Nasal cavity respiratory epithelium epithelial cell of viscerocranial mucosa (primary cell): ENCODE measurements around the gene AKR1C8. TPM values are rescaled to one million over a fixed set of nuclear protein-coding genes. Genes with fewer than 3 reads are reported as not detected.

ENCODE experiments used
- total RNA-seq: library from RNA; depleted of rRNA; stranded (reverse); fragments of >200 nt; gene quantifications from 2 replicates; pipeline ENCODE4 v1.2.3, GENCODE V29; 2014

AKR1C8 gene
- total RNA-seq: not detected in 2 replicates

GRCh38 chr10:5184987-5185775 is at the start of gene AKR1C8:
TSS of gene AKR1C8 (minus strand) at chr10:5185150. CDS start at chr10:5185104, 46 bp downstream.

DNA sequence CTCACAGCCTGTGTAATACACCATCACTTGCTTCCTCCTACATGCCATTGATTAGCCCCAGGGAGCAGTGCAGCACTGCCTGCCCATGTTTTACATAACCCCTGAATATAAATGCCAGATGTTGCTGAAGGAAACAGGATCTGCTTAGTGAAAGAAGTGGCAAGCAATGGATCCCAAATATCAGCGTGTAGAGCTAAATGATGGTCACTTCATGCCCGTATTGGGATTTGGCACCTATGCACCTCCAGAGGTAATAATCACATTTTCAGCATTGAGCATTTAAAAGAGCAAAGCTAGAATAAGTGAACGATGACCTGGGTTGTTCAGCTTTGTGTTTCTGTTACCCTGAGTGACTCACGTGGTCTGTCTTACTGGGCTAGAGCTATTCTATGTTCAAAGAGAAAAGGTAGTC is 11.8 kb upstream of the AKR1C8 start, which contains the start of gene AKR1C4:
Gene AKR1C4 (plus strand): TSS at position 136 of the 412 bp plus-strand sequence. CDS start 31 bp downstream, at position 167.

Other genes with a start within 250 kb of the AKR1C8 start
- 33.2 and 42.7 TPM in 2 replicates for gene AKR1C1, start 221.7 kb downstream of the AKR1C8 start, total RNA-seq
- gene AKR1C2, start 181.3 kb downstream of the AKR1C8 start, total RNA-seq: 49.2 and 256 TPM in 2 replicates
- gene AKR1C3, start 90.7 kb downstream of the AKR1C8 start, total RNA-seq: 16.7 and 149 TPM in 2 replicates
- gene AKR1C4, start 11.7 kb upstream of the AKR1C8 start, total RNA-seq: not detected in 2 replicates
- gene UCN3, start 179.8 kb upstream of the AKR1C8 start, total RNA-seq: not detected in 2 replicates
- 0.34 and 0.36 TPM in 2 replicates for gene TUBAL3, start 219.7 kb upstream of the AKR1C8 start, total RNA-seq
- gene NET1, start 227.4 kb upstream of the AKR1C8 start, total RNA-seq: 87.8 and 133 TPM in 2 replicates